ENCODE results near the gene BDKRB1.

BDKRB1 gene

DNA sequence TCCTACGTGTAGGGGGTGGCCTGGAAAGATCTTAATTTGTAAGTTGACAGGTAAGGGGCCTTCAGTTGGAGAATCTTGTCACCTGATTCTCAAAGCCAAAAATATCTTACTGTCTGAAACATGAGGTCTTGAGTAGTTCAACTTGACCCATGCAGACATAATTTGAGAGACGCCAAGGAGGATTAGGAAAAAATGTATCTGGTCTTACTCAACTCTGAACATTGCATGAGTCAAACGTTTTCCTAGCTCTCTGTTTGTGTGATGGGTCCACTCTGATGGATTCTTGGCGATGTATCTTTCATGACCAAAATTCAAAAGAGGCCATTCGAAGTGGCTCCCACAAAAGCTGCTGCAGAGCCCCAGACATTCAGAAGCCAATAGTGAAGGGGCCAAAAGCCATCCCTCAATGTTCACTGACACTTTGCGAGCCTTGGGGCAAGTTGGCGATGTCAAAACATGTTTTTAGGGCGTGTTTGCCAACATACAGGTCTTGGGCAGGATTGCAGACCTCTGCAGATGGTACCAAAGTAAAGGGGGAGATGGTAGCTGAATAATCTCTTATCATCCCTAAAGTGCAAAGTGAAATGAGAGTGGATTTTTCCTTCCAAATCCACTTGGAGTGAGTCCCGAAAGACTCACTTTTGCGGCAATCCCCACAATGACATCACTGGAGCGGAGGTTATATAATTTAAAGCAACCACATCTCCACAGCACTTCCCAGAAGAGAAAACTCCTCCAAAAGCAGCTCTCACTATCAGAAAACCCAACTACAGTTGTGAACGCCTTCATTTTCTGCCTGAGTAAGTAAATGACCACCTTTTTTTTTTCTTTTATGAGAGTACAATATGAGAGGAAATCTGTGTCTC, at the start of gene BDKRB1:
BDKRB1 (plus strand) TSS at position 710 of the 866 bp plus-strand sequence. CDS start 7,473 bp downstream, outside the sequence.
- no peak for DNase-seq

DNA sequence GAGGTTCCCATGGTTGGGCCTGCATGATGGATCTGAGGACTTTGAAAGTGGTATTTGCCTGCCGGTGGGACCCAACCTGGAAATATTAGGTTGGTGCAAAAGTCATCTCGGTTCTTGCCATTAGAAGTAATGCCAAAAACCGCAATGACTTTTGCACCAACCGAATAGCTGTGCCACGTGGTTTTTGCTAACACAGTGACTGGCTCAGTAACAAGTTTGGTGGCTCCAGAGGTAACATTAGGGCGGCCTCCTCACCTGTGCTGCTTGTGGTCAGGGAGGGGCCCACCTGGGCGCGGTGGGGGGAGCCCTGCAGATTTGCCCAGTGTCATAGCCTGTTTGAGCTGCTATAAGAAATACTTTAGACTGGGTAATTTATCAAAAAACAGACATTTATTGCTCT, 49.5 kb upstream of the BDKRB1 start:
- DNase-seq: no peak

DNA sequence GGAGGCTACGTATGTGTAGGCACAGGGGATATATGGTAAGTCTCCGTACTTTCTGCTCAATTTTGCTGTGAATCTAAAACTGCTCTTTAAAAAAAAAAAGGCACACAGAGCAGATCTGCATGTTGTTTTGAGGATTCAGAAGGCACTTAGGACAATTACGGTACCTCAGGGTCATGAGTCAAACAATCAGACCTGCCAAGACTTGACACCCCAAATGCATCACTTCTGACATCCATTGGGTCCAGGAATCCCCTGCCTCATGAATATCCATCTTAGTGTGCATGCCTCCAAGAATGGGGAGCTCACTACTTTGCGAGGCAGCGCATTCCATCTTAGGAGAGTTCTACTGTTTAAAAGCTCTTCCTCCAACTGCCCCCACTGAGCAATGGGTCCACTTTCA, 48.3 kb upstream of the BDKRB1 start:
- DNase-seq: no peak

DNA sequence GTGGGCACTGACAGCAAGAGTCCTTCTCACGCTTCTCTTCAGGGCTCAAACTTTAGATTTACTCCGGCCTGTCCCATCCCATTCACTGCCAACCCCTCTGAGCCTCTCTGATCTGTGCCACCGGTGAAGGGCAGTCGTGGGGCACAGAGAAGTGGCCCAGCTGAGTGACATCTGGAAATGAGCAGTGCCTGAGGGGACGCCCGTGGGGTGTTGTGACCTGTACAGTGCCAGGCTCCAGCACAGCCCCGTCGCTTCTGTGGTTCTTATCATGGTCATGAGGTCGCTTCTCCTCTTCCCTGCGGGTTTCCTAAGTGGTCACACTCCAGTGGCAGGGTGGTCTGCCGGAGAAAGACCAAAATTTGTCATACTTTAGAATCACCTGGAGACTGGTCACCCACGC, 47.3 kb upstream of the BDKRB1 start:
- no peak for DNase-seq

DNA sequence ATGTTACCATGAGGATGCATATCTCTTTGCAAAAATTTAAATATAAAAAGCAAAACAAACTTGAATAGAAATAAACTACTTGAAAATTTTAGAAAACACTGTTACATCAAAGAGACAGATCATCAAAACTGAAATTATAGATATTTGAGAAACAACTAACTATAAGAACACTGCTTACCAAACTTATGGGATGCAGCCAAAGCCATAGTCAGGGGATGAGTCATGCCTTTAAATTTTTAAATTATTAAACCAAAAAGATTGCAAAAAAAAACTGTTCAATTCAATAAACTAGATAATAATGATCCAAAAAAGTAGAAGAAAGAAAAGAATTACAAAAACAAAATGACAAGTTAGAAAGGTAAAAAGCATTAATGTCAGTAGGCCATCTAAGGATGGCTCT, 43.9 kb upstream of the BDKRB1 start:
- no peak for DNase-seq

DNA sequence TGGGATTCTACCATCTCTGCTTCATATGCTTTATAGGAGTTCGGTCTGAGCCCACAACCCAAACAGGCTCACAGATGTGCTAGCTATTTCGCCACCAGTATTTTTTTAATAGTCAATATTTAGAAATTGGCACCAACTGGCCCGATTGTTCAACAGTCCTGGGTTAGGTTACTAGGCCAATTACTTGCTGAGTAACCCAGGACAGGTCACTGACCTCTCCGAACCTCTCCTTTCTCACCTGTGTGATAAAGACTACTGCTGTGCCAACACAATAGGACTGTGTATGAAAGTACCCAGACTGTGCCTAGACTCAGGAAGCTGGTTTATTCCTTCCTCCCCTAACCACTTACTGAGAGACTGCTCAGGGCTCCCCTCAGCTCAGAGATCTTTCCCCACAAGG, 43.1 kb upstream of the BDKRB1 start:
- no peak for DNase-seq

DNA sequence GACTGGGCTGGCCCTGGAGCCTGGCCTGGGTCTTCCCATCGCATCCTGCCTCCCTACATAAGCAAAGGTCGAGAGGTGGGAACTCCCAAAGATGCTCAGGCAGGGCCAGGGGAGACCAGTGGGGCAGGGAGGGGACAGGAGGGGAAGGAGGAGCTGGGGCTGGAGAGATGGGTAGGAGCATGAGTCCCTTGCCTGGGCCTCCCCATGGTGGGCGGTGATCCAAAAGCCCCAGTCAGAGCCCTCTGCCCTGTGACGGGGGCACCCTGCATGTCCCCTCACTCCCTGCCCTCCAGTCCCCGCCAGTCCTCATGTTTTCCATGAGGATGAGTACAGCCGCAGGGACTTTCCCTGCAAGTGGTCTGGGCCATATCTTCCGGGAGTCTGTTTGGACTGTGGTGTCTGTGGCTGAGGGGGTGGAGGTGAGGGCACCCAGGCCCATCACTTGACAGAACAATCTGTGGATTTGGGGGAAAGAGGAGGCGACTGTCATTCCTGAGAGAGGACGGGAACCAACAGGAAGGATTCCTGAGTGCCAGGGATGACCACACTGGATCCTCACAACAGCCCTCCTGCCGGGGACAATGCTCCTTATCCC, 42.0 kb upstream of the BDKRB1 start:
- no peak for DNase-seq

DNA sequence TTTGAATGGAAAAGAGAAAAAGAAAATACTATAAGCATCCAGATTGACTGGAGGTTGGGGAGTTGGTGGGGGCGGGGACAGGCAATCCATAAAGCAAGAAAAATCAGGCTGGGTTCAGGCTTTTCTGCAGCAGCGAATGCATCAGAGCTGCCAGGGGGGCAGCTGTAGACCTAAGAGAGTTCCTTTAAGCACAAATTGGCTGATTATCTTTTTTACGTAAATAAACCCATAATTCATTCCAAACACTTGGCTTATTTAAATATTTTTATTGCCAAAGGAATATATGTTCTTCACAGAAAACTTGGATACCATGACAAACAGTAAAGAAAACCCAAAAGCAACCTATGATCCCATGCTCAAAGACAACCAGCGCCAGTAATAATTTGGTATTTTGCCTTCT, 41.2 kb upstream of the BDKRB1 start:
- no peak for DNase-seq

DNA sequence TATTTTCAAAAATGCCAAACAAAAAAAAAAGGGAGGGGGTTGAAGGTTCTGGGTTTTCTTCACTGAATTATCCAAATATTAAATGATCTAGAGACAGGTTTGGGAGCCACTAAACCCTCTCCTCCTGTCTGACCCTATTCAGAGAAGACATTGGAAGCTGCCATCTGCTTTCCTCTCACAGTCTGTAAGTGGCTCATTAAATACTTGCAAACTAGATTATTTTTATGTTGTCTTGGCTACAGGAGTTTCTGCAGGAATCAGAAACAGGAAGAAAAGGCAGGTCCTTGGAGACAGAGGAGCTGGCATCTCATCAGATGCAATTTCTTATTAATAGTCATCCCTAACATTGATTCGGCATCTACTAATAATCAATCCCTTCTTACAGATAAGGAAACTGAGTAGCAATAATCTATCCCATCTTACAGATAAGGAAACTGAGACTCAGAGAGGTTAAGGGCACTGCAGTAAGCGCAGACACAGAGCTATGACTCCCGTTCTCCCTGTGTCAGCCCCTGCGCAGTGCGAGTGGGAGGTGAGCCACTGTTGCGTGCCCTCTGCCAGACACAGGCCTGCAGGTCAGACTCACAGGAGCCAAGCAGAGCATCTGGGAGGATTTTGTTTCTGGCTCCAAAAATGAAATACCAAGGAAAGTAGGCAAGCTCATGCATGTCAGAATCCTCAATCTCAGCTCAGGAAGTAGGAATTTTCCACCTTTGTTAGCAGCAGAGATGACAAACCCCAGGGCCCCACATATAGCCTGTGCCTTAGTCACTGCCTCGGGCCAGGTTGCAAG, 40.4 kb upstream of the BDKRB1 start:
- no peak for DNase-seq

DNA sequence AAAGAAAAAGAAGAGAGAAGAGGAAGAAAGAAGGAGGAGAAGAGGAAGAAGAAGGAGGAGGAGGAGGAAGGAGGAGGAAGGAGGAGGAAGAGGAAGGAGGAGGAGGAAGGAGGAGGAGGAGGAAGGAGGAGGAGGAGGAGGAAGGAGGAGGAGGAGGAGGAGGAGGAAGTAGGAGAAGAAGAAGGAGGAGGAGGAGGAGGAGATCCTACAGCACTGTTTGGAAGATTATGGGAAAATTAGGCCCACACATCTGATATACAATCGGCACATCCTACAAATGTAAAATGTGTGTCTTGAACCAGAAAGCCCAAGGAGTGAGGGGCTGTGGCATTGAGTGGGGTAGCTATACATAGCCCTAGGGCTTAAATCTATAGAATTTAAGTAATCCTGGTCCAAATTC, 39.4 kb upstream of the BDKRB1 start:
- DNase-seq: no peak

DNA sequence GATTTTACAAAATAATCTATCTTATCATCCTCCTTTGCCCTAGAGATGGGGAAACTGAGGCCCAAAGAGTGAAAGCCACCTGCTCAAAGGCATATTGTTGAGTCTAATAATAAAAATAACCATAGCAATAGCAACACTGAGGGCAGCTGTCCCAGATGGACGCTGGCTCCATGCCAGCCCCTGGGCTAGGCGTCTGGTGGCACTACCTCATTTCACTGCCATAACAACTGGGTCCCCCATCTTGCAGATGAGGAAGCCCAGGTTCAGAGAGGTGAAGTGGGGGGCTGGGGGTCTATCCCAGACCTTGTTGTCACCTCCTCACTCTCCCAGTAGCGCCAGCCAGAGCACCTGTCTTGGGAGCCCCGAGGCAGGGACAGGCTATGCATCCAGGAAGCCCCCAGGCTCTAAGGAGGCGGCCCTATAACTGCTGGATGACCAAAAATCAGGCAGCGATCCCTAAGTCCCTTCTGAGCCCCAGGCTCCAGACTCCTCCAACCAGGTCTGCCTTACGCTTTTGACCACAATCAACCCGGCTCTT, 38.6 kb upstream of the BDKRB1 start:
- DNase-seq: no peak

DNA sequence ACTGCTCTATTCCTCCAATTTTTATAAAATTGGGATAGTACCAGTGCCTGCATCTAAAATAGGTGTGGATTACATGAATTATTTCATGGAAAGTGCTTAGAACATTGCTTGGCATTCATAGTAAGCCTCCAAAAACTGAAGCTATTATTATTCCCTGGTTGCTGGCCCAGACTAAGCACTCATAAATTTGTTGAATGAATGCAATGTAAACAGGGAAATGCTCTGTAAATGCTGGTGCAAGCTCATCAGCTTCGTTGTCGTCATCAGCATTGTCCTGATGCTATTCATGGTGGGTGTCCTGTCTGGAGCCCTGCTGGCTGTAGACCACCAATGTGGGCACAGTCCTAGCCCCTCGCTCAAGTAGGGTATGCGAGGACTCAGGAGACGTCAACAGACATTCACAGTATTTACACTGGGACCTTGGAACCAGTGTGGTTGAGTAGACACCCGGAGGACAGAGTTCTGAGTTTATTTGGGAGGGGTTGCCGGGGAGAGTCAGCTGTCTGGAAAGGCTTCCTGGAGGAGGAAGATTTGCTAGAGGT, 34.8 kb upstream of the BDKRB1 start:
- no peak for DNase-seq

DNA sequence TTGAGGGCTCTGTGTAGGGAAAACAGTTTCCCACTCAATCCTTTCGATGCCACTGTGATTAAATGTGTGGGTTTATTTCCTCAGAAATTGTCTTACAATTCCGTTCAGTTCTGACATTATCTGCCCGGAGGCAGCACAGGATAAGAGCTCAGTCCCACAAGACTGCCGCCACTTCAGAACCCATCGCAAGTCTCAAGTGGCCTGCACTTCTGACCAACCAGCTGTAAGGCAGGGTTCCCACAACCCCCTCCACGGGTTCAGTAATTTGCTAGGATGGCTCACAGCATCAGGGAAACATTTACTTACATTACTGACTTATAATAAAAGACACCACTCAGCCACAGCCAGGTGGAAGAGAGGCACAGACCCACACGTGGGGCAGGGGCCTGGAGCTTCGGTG, 34.2 kb upstream of the BDKRB1 start:
- no peak for DNase-seq

DNA sequence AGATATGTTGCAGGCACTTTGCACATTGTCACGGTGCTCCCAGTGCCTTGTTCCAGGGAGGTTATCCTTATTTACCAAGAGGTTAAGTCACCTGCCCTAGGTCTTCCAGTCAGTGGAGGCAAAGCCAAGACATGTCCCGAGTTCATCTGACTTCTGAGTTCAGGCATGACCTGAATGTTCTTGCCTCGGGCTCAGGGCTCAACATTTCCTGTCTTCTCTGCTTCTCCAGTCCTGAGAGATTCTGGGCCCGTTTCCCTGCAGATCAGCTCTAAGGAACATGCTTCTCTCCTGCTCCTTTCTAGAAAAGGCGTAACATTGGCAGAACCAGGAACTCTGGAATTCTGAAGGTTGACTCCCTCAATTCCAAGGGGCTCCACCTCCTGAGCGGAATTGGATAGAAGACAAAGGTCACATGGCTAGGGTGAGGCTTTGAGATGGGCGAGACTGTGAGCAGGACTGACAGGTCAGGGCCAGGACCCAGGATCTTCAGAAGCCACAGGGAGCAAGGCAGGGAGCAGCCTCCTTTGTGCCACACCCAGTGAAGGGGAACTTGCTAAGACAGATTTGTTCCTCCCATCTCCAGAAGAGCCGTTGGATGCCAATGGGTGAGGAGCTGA, 31.4 kb upstream of the BDKRB1 start:
- DNase-seq: no peak

DNA sequence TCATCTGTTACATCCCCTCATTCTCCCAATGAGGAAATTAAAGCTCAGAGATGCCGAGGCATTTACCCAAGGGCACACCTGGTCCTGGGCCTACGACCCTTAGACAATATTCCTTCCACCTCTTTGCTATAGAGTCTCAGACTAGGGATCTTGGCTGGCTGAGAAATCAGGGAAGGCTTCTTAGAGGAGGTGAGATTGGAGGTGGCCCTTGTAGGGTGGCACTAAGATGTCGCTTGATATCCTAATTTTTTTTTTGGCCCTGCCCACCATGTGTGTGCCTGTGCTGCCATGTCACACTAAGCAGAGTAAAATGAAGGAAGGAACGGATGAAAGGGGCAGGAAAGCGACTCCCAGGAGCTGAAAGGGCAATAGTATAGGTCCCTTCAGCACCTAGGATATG, 30.8 kb upstream of the BDKRB1 start:
- DNase-seq: no peak

DNA sequence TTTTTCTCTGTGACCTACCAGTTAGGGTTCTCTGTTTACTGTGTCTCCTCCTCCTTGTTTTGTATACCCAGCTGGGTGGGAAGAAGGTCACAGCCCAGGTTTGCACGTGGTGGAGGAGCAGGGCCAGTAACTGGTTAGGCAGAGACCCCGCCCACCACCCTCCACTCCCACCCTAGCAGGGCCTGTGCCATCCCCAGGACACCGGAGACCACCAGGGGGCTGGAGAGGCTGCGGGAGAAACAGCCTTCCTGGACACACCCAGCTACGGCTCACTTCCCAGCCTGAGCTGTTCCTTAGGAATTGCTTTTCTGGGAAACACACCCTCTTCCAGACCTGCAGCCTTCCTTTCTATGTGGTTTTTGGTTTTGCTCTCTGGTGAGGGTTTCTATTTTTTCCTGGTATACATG, 30.3 kb upstream of the BDKRB1 start:
- no peak for DNase-seq

DNA sequence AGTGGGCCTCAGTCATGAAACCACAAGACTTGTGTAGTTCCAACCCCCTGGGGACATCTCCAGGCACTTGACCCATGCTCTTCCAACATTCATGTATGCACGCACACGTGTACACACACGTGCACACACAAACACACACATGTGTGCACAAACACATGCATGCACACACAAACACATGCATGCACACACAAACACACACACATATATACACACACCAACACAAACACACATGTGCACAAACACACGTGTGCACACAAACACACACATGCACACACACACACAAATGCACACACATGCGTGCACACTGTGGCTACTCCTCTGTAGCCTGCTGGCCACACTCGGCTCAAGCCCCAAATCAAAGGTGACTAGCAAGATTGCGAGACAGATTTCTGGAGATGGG, 28.6 kb upstream of the BDKRB1 start:
- DNase-seq: no peak

DNA sequence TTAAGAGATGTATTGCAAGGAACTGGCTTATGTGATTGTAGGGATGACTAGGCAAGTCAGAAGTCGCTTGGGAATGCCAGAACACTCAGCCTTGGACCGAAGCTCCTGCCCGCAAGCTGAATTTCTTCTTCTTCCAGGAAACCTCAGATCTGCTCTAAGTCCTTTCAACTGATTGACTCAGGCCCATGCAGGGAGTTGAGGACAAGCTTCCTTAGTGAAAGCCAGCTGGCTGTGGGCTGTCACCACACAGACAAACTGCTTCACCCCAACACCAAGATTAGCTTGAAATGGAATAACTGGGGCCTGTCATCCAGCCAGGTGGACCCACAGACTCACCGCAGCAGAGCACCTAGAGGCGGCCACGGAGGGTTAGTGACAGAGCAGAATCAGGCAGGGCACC, 26.7 kb upstream of the BDKRB1 start:
- DNase-seq: no peak

DNA sequence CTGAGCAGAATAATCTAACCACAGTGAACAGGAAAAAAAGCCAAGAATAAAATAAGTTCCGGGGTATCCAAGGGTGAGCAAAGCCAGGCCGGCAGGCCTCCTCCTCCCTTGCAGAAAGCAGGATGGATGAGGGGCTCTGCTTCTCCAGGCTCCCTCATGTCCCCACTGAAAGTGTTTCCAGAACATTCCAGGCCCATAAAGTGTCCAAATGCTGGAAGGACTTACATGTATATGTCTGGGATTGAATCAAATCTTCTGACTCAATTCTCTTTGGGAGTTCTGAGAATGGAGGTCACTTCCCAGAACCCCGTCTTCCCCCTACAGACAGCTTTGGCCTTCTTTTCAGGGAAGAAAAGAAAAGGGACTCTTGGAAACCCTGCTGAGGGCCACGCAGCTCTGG, 25.0 kb upstream of the BDKRB1 start:
- no peak for DNase-seq

DNA sequence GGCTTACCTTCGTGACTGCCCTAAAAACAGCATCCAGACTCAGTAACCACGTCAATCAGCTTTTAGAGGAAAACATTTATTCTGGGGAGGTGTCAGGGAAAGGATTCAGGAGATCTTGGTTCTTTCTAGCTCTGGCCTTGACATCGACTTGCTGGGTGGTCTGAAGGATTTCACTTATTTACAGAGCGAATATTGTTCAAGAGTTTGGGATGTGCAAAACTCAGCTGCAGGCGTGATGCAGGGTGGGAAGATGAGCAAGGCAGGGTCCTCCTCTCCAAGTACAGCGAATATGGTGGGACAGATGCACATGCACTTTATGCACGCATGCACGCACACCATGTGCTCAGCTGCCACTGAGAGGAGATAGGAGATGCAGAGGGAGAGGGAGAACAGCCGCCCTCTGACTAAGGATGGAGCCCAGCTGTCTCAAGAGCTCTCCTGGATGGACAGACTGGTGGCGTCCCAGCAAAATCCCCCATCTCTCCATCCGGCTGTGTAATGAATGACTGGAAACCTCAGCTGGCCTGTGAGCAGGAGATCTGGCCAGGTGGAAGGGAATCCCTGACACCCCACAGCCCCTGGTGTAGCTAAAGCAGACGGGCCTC, 24.4 kb upstream of the BDKRB1 start:
- no peak for DNase-seq

DNA sequence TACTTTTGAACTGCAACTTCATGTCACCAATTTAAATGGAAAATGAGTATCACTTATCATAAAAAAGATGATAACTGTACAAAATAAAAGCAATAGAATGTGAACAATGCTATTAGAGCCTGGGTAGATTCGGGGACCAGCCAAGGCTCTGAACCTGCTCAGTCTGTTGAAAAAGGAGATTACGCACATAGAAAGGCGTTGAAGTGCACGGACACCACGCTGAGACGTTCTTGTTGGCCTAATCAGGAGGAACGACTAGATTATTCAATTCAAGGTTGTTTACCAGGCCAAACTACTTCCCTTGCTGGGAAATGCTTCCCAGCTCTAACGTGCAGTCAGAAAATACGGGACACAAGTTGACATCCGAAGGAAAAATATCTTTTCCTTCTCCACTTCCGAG, 23.5 kb upstream of the BDKRB1 start:
- DNase-seq: no peak

DNA sequence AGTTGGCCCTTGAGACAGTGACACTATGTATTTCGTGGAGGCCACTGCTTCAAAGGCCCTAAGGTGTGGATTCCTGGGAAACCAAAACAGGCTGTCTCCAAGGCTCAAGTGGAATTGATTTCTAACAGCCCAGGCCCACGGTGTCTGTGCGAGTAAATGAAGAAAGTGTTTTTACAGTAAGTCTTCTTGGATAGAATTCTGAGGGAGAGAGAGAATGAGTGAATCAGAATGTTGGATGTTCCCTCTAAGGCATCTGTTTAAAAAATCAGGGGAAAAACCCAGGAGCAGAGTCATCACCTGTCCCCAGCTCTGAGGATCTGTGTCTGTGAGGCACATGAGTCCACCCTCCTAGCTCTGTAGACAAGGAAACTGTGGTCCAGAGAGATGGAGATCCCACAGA, 22.3 kb upstream of the BDKRB1 start:
- DNase-seq: no peak
